Thyroid gland (tissue), 4 donors: Measurements from ENCODE around the gene TGM3. TPM values are rescaled to one million over a fixed set of nuclear protein-coding genes. Genes with fewer than 3 reads are reported as not detected.

Source experiments
- DNase-seq, 2 donors: peaks; one replicate each; pipeline ENCODE4 v3.0.0-alpha.2; 2019
- H3K27ac ChIP-seq, 3 donors: fragments of 200-600 bp; sonication (generic); 1 replicate in 2 of 3; 2 replicates in 1 of 3; pipeline ENCODE4 v1.5.1; 2016 to 2019; ENCODE audit warnings: mild to moderate bottlenecking in 1 of 3, moderate library complexity in 1 of 3
- H3K27me3 ChIP-seq: fragments of 200-600 bp; sonication (generic); one replicate; pipeline ENCODE4 v1.5.1; 2019
- H3K36me3 ChIP-seq, 2 donors: fragments of 200-600 bp; sonication (generic); one replicate each; pipeline ENCODE4 v1.5.1; 2016 to 2019
- H3K4me1 ChIP-seq, 2 donors: fragments of 200-600 bp; sonication (generic); one replicate each; pipeline ENCODE4 v1.5.1; 2017 to 2019
- H3K4me3 ChIP-seq, 3 donors: fragments of 200-600 bp; sonication (generic); replicated peaks in 1 of 3; 1 replicate in 2 of 3; 2 replicates in 1 of 3; pipeline ENCODE4 v1.5.1; 2016; ENCODE audit warnings: mild to moderate bottlenecking in 1 of 3
- H3K9me3 ChIP-seq: fragments of 200-600 bp; sonication (generic); one replicate; pipeline ENCODE4 v1.5.1; 2017
- POLR2A ChIP-seq, 2 donors: fragments of 450-650 bp; IDR thresholded peaks; one replicate each; pipeline ENCODE4 v1.6.1; 2017; ENCODE audit warnings: antibody characterized with exemption in 2 of 2, mild to moderate bottlenecking in 2 of 2, moderate library complexity in 1 of 2
- WGBS, 2 donors: methylation state at CpG; one replicate each; pipeline ENCODE4 v1.1.5; 2017; 5-methylcytosine and 5-hydroxymethylcytosine counted together
- intact Hi-C: fragments of 100-400 bp; cut with DNase I; formaldehyde crosslinking; loops from one replicate; pipeline ENCODE4 v1.15.1; 2023
- total RNA-seq, 4 donors: library from RNA; depleted of rRNA; stranded (reverse); fragments of >200 nt; gene quantifications; one replicate each; pipeline ENCODE4 v1.2.3, GENCODE V29; 2016
- TF ChIP-seq, protein P1 (sequence below), 6 experiments: fragments of 200-600 bp in 3 of 6; fragments of 450-650 bp in 3 of 6; sonication (generic) in 3 of 6; IDR thresholded peaks; one replicate each; pipeline ENCODE4 v1.5.1; 2016 to 2019; ENCODE audit warnings: antibody characterized with exemption in 6 of 6, mild to moderate bottlenecking in 2 of 6, inconsistent platforms in 1 of 6, moderate library complexity in 1 of 6

Gene TGM3
- total RNA-seq, 4 donors from 2014 or later = not detected

DNA sequence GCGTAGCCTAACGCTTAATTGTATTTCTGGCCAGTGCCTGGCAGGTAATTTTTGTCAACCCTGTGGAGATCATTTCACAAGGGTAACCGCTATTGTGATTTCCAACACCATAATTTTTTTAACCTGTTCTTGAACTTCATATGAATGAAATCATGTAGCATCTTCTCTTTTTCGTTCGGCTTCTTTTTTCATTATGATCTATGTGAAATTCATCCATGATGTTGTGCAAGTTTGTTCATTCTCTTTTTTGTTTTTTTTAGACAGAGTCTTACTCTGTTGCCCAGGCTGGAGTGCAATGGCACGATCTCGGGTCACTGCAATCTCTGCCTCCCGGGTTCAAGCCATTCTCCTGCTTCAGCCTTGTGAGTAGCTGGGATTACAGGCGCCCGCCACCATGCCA lies 42.5 kb upstream of the TGM3 start:
- no peak for TF ChIP-seq POLR2A (IDR thresholded peaks at IDR 0.05)
- TF ChIP-seq, protein P1, sequence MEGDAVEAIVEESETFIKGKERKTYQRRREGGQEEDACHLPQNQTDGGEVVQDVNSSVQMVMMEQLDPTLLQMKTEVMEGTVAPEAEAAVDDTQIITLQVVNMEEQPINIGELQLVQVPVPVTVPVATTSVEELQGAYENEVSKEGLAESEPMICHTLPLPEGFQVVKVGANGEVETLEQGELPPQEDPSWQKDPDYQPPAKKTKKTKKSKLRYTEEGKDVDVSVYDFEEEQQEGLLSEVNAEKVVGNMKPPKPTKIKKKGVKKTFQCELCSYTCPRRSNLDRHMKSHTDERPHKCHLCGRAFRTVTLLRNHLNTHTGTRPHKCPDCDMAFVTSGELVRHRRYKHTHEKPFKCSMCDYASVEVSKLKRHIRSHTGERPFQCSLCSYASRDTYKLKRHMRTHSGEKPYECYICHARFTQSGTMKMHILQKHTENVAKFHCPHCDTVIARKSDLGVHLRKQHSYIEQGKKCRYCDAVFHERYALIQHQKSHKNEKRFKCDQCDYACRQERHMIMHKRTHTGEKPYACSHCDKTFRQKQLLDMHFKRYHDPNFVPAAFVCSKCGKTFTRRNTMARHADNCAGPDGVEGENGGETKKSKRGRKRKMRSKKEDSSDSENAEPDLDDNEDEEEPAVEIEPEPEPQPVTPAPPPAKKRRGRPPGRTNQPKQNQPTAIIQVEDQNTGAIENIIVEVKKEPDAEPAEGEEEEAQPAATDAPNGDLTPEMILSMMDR (IDR thresholded peaks at IDR 0.05) = no peak
- no peak overlapping the region for H3K4me3 ChIP-seq
- H3K27me3 ChIP-seq = no peaks in the 10 kb centered on the region
- no peak overlapping the region for H3K27ac ChIP-seq
- 91 to 93% methylated on average over 10 of the region's 10 CpGs for WGBS, 2 donors
- no peak for DNase-seq
- H3K4me1 ChIP-seq = no peaks in the 10 kb centered on the region
- H3K36me3 ChIP-seq = no peaks in the 10 kb centered on the region
- no peaks in the 10 kb centered on the region for H3K9me3 ChIP-seq
- intact Hi-C loops = no loop called here

DNA sequence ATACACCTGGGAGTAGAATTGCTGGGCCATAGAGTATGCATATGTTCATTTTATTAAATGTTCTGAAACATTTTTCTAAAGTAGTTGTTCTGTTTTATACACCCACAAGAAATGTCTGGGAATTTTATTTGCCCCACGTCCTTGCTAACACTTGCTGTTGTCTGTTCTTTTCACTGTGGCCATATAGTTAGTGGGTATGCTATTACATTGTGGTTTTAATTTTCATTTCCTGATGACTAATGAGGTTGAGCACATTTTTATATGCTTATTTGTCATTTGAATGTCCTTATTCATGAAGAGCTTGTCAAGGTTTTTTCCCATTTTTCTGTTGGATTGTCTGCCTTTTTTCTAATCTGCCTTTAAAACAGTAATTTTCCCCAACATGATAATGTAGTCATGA lies 41.5 kb upstream of the TGM3 start:
- H3K36me3 ChIP-seq = no peaks in the 10 kb centered on the region
- no peak for TF ChIP-seq POLR2A (IDR thresholded peaks at IDR 0.05)
- TF ChIP-seq, protein P1 (IDR thresholded peaks at IDR 0.05) = no peak
- intact Hi-C loops = no loop called here
- no peak overlapping the region for H3K4me3 ChIP-seq
- H3K4me1 ChIP-seq = no peaks in the 10 kb centered on the region
- WGBS, 2 donors = 67 to 81% methylated on average over 1 of the region's 1 CpG
- H3K9me3 ChIP-seq = no peaks in the 10 kb centered on the region
- H3K27ac ChIP-seq = no peak overlapping the region
- DNase-seq = no peak
- H3K27me3 ChIP-seq = no peaks in the 10 kb centered on the region

DNA sequence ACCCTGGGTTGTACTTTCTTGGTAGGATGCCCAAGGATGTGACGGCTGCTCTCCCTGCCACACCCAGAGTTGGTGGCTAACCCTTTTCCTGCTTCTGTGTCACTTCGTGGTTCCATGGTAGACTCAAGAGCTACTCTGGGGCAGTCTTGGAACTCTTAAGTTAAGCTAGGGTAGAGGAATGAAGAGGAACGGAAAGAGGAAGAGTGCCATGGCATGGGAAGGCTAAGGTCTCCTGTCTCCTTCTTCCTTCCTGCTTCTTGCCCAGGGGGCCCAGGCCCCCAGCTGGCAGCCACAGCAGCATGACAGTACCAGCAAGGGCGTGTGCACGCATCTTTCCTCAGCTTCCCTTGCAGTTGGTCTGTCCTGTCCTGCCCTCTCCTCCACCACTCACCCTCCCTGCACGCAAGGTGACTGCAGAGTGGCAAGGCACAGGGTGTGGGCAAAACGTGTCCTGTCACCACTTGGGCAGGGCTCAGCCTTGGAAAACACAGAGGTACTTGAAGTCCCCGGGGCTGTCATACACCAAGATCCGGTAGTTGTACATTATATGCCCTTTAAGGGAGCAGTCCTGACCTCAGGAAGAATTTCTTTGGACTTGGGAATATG lies 39.8 kb upstream of the TGM3 start:
- intact Hi-C loops = no loop called here
- no peak for DNase-seq
- TF ChIP-seq, protein P1 (IDR thresholded peaks at IDR 0.05) = no peak
- TF ChIP-seq POLR2A (IDR thresholded peaks at IDR 0.05) = no peak
- Histone ChIP-seq H3K9me3 (no peaks in the 10 kb centered on the region), H3K27ac (no peak overlapping the region), H3K4me3 (no peak overlapping the region), H3K36me3 (no peaks in the 10 kb centered on the region), H3K27me3 (no peaks in the 10 kb centered on the region), H3K4me1 (no peaks in the 10 kb centered on the region)
- WGBS, 2 donors = 73 to 75% methylated on average over 9 of the region's 9 CpGs

DNA sequence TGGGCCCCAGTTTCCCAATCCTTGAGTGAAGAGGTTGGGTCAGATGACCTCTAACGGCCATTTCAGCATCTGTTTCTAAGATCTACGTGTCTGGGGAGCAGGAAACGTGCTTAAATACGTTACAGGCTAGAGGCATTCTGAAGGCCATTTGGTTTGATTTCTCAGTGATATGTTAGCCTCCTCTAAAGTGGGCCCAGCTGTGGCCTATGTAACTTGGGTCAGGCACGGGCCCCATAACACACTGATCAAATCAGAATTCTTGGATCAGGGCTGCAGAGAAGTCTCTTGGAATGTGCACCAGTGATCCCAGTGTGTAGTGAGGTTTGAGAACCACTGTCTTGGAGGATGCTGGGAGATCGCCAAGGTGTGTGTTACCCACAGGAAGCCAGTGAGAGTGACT lies 36.1 kb upstream of the TGM3 start:
- no peaks in the 10 kb centered on the region for H3K36me3 ChIP-seq
- intact Hi-C loops = no loop called here
- TF ChIP-seq, protein P1 (IDR thresholded peaks at IDR 0.05) = no peak
- no peak for TF ChIP-seq POLR2A (IDR thresholded peaks at IDR 0.05)

DNA sequence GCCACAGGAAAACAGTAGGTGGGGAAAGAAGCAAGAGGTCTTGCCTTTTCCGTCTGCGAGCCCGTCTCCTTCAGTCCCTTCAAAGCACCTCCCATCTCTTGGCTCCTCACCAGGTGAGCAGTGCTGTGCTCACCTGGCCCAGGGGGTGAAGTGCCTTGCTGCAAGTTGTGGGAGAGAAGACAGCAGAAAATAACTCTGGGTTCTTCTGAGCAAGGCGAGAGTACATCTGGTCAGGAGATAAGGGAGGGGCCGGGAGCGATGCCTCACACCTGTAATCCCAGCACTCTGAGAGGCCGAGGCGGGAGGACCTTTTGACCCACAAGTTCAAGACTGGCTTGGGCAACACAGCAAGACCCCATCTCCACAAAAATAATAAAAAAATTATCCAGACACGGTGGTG lies 35.6 kb upstream of the TGM3 start:
- Histone ChIP-seq H3K4me1 (no peaks in the 10 kb centered on the region), H3K27ac (no peak overlapping the region), H3K4me3 (no peak overlapping the region), H3K9me3 (no peaks in the 10 kb centered on the region), H3K36me3 (no peaks in the 10 kb centered on the region), H3K27me3 (no peaks in the 10 kb centered on the region)
- DNase-seq = peak in 1 of 2 donors; percentile 17
- 61 to 73% methylated on average over 8 to 9 of the region's 9 CpGs for WGBS, 2 donors
- no peak for TF ChIP-seq POLR2A (IDR thresholded peaks at IDR 0.05)
- TF ChIP-seq, protein P1 (IDR thresholded peaks at IDR 0.05) = no peak
- intact Hi-C loops = no loop called here

More for the DNA sequence above, 36.1 kb upstream of the TGM3 start:
- Histone ChIP-seq H3K4me3 (no peak overlapping the region), H3K4me1 (no peaks in the 10 kb centered on the region), H3K27ac (no peak overlapping the region), H3K27me3 (no peaks in the 10 kb centered on the region), H3K9me3 (no peaks in the 10 kb centered on the region)
- DNase-seq = no peak
- 69 to 79% methylated on average over 6 of the region's 6 CpGs for WGBS, 2 donors
